Measurements from ENCODE around the gene TRIO. TPM values are rescaled to one million over a fixed set of nuclear protein-coding genes. Genes with fewer than 3 reads are reported as not detected.

The TRIO gene
- total RNA-seq, 1 experiment from 2014 or later = 136 TPM

GRCh38 chr5:14406554-14406849, 263.4 kb downstream of the TRIO start:
- H3K9me3 Mint-ChIP-seq (ENCODE audit: unreplicated experiment) = peaks cover 8% of the 10 kb centered on the region
- no peaks in the 10 kb centered on the region for H3K27me3 Mint-ChIP-seq (ENCODE audit: insufficient read depth, unreplicated experiment)
- CTCF ChIA-PET = interaction anchor here (2.0 kb wide), 1 partner anchor 242 kb away, joined by 6 read pairs; no protein-coding TSS in a partner anchor
- peaks cover 49% of the 10 kb centered on the region for H3K36me3 Mint-ChIP-seq (ENCODE audit: insufficient read depth, unreplicated experiment)
- TF ChIP-seq CTCF (IDR thresholded peaks at IDR 0.05; ENCODE audit: unreplicated experiment) = no peak
- POLR2A ChIA-PET = interaction anchor here (0.6 kb wide), 1 partner anchor 138 kb away, joined by 3 read pairs; no protein-coding TSS in a partner anchor
- no peak overlapping the region for H3K4me3 Mint-ChIP-seq (ENCODE audit: unreplicated experiment)
- H3K4me1 Mint-ChIP-seq (ENCODE audit: insufficient read depth, unreplicated experiment) = peaks cover 10% of the 10 kb centered on the region
- no peak overlapping the region for H3K27ac Mint-ChIP-seq (ENCODE audit: low read depth, unreplicated experiment)
- intact Hi-C loops (cut with micrococcal nuclease) = no loop called here
- DNase-seq (ENCODE audit: unreplicated experiment) = peak; percentile 61
- no TSS peak for BruUV-seq (replicated peaks)

- no peaks in the 10 kb centered on the region for H3K27me3 Mint-ChIP-seq (ENCODE audit: insufficient read depth, unreplicated experiment)
- ChIA-PET POLR2A (no interaction called here), CTCF (no interaction called here)
- H3K27ac Mint-ChIP-seq (ENCODE audit: low read depth, unreplicated experiment) = no peak overlapping the region
- H3K9me3 Mint-ChIP-seq (ENCODE audit: unreplicated experiment) = peaks cover 8% of the 10 kb centered on the region
- no TSS peak for BruUV-seq (replicated peaks)
- TF ChIP-seq CTCF (IDR thresholded peaks at IDR 0.05; ENCODE audit: unreplicated experiment) = no peak
- DNase-seq (ENCODE audit: unreplicated experiment) = no peak
- peaks cover 53% of the 10 kb centered on the region for H3K36me3 Mint-ChIP-seq (ENCODE audit: insufficient read depth, unreplicated experiment)
- H3K4me1 Mint-ChIP-seq (ENCODE audit: insufficient read depth, unreplicated experiment) = peaks cover 10% of the 10 kb centered on the region
- intact Hi-C loops (cut with micrococcal nuclease) = no loop called here
- no peak overlapping the region for H3K4me3 Mint-ChIP-seq (ENCODE audit: unreplicated experiment)
These were observed 263.9 kb downstream of the TRIO start for GRCh38 chr5:14407051-14407450.

- no peaks in the 10 kb centered on the region for H3K27me3 Mint-ChIP-seq (ENCODE audit: insufficient read depth, unreplicated experiment)
- TF ChIP-seq CTCF (IDR thresholded peaks at IDR 0.05; ENCODE audit: unreplicated experiment) = no peak
- H3K36me3 Mint-ChIP-seq (ENCODE audit: insufficient read depth, unreplicated experiment) = peaks cover 54% of the 10 kb centered on the region
- DNase-seq (ENCODE audit: unreplicated experiment) = no peak
- CTCF ChIA-PET = no interaction called here
- no peak overlapping the region for H3K27ac Mint-ChIP-seq (ENCODE audit: low read depth, unreplicated experiment)
- no peak overlapping the region for H3K4me3 Mint-ChIP-seq (ENCODE audit: unreplicated experiment)
- peaks cover 3% of the 10 kb centered on the region for H3K9me3 Mint-ChIP-seq (ENCODE audit: unreplicated experiment)
- POLR2A ChIA-PET = no interaction called here
- peaks cover 10% of the 10 kb centered on the region for H3K4me1 Mint-ChIP-seq (ENCODE audit: insufficient read depth, unreplicated experiment)
- BruUV-seq (replicated peaks) = no TSS peak
- intact Hi-C loops (cut with micrococcal nuclease) = no loop called here
These were observed 264.6 kb downstream of the TRIO start for GRCh38 chr5:14407746-14408175.

GRCh38 chr5:14408969-14409586, 265.9 kb downstream of the TRIO start:
- DNase-seq (ENCODE audit: unreplicated experiment) = no peak
- Mint-ChIP-seq H3K27me3 (ENCODE audit: insufficient read depth, unreplicated experiment) (no peaks in the 10 kb centered on the region), H3K4me1 (ENCODE audit: insufficient read depth, unreplicated experiment) (peaks cover 10% of the 10 kb centered on the region), H3K4me3 (ENCODE audit: unreplicated experiment) (no peak overlapping the region), H3K36me3 (ENCODE audit: insufficient read depth, unreplicated experiment) (peaks cover 67% of the 10 kb centered on the region), H3K27ac (ENCODE audit: low read depth, unreplicated experiment) (no peak overlapping the region), H3K9me3 (ENCODE audit: unreplicated experiment) (no peaks in the 10 kb centered on the region)
- ChIA-PET POLR2A (interaction anchor here (0.6 kb wide), 1 partner anchor 1293 kb away, joined by 3 read pairs; no protein-coding TSS in a partner anchor), CTCF (interaction anchor here (0.6 to 1.4 kb wide), 2 partner anchors 9 to 39 kb away, joined by 3 read pairs; no protein-coding TSS in a partner anchor)
- intact Hi-C loops (cut with micrococcal nuclease) = no loop called here
- TF ChIP-seq CTCF (IDR thresholded peaks at IDR 0.05; ENCODE audit: unreplicated experiment) = no peak
- BruUV-seq (replicated peaks) = no TSS peak

Data from MCF 10A (cell line).